ENCODE results near the gene RNU2-1. TPM values are rescaled to one million over a fixed set of nuclear protein-coding genes. Genes with fewer than 3 reads are reported as not detected.
"Not testable (repeated sequence)": the region's sequence is repeated elsewhere in the genome, so short reads cannot be mapped to it uniquely, and the experiment has no call there.

Gene RNU2-1
- total RNA-seq, 1 experiment from 2014 or later: 4,481 TPM

GRCh38 chr17:43193251-43193650, 40.5 kb downstream of the RNU2-1 start:
- in situ Hi-C loops (cut with HindIII; ENCODE audit: low pct_unique_long_range_greater_than_20kb, low sequenced_read_pairs): no loop called here
- DNase-seq (ENCODE audit: low read depth, low spot score) (no peak), ATAC-seq (no peak)
- TF ChIP-seq TCF7L2 (IDR thresholded peaks at IDR 0.05; ENCODE audit: low read depth, low read length): no peak
- TF ChIP-seq CTCF (IDR thresholded peaks at IDR 0.05): no peak
- TF ChIP-seq REST (IDR thresholded peaks at IDR 0.05; ENCODE audit: insufficient read depth in 1 of 2, low read depth in 2 of 2, low read length in 1 of 2): no peak
- no peak for TF ChIP-seq POLR2AphosphoS5 (IDR thresholded peaks at IDR 0.05; ENCODE audit: low read depth, low read length)
- TF ChIP-seq SIN3A (IDR thresholded peaks at IDR 0.05; ENCODE audit: borderline replicate concordance, insufficient read depth, low read depth, low read length): no peak
- H3K4me1 ChIP-seq (ENCODE audit: control insufficient read depth, insufficient read depth, low read length): no peaks in the 10 kb centered on the region
- H3K36me3 ChIP-seq (ENCODE audit: control insufficient read depth, insufficient read depth, low read length): peaks cover 5% of the 10 kb centered on the region
- no peaks in the 10 kb centered on the region for H3K9me3 ChIP-seq (ENCODE audit: control insufficient read depth, insufficient read depth, low read depth, low read length)
- intact Hi-C loops (cut with micrococcal nuclease; ENCODE audit: unreplicated experiment): no loop called here
- no peak overlapping the region for H3K27ac ChIP-seq (ENCODE audit: low read length)
- H3K4me3 ChIP-seq (ENCODE audit: low read depth in 2 of 2, low read length in 2 of 2): no peak overlapping the region
- POLR2A ChIA-PET: no interaction called here
- no TSS peak for BruUV-seq (replicated peaks)
- CTCF ChIA-PET: no interaction called here
- H3K27me3 ChIP-seq (ENCODE audit: control insufficient read depth, insufficient read depth, low read length): no peaks in the 10 kb centered on the region

DNA sequence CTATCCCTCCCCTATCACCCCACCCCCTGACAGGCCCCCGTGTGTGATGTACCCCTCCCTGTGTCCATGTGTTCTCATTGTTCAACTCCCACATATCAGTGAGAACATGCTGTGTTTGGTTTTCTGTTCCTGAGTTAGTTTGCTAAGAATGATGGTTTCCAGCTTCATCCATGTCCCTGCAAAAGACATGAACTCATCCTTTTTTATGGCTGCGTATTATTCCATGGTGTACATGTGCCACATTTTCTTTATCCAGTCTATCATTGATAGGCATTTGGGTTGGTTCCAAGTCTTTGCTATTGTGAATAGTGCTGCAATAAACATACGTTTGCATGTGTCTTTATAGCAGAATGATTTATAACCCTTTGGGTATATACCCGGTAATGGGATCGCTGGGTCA, 47.1 kb downstream of the RNU2-1 start:
- H3K4me1 ChIP-seq (ENCODE audit: control insufficient read depth, insufficient read depth, low read length); H3K4me3 ChIP-seq (ENCODE audit: low read depth in 2 of 2, low read length in 2 of 2); POLR2A ChIA-PET; H3K27ac ChIP-seq (ENCODE audit: low read length); H3K9me3 ChIP-seq (ENCODE audit: control insufficient read depth, insufficient read depth, low read depth, low read length); BruUV-seq (replicated peaks); ATAC-seq; in situ Hi-C loops (cut with HindIII; ENCODE audit: low pct_unique_long_range_greater_than_20kb, low sequenced_read_pairs); H3K36me3 ChIP-seq (ENCODE audit: control insufficient read depth, insufficient read depth, low read length); intact Hi-C loops (cut with micrococcal nuclease; ENCODE audit: unreplicated experiment); DNase-seq (ENCODE audit: low read depth, low spot score); CTCF ChIA-PET; H3K27me3 ChIP-seq (ENCODE audit: control insufficient read depth, insufficient read depth, low read length): not testable (repeated sequence)

- H3K27ac ChIP-seq (ENCODE audit: low read length): no peak overlapping the region
- DNase-seq (ENCODE audit: low read depth, low spot score) (no peak), ATAC-seq (no peak)
- no TSS peak for BruUV-seq (replicated peaks)
- no peaks in the 10 kb centered on the region for H3K9me3 ChIP-seq (ENCODE audit: control insufficient read depth, insufficient read depth, low read depth, low read length)
- no peaks in the 10 kb centered on the region for H3K4me1 ChIP-seq (ENCODE audit: control insufficient read depth, insufficient read depth, low read length)
- CTCF ChIA-PET: no interaction called here
- in situ Hi-C loops (cut with HindIII; ENCODE audit: low pct_unique_long_range_greater_than_20kb, low sequenced_read_pairs) (no loop called here), intact Hi-C loops (cut with micrococcal nuclease; ENCODE audit: unreplicated experiment) (no loop called here)
- H3K4me3 ChIP-seq (ENCODE audit: low read depth in 2 of 2, low read length in 2 of 2): no peak overlapping the region
- no peak for TF ChIP-seq CTCF (IDR thresholded peaks at IDR 0.05)
- TF ChIP-seq POLR2AphosphoS5 (IDR thresholded peaks at IDR 0.05; ENCODE audit: low read depth, low read length): no peak
- TF ChIP-seq TCF7L2 (IDR thresholded peaks at IDR 0.05; ENCODE audit: low read depth, low read length): no peak
- TF ChIP-seq REST (IDR thresholded peaks at IDR 0.05; ENCODE audit: insufficient read depth in 1 of 2, low read depth in 2 of 2, low read length in 1 of 2): no peak
- TF ChIP-seq SIN3A (IDR thresholded peaks at IDR 0.05; ENCODE audit: borderline replicate concordance, insufficient read depth, low read depth, low read length): no peak
- POLR2A ChIA-PET: no interaction called here
- peaks cover 5% of the 10 kb centered on the region; the same call in 1 of the 2 replicates for H3K36me3 ChIP-seq (ENCODE audit: control insufficient read depth, insufficient read depth, low read length)
- H3K27me3 ChIP-seq (ENCODE audit: control insufficient read depth, insufficient read depth, low read length): no peaks in the 10 kb centered on the region
These were observed 49.9 kb downstream of the RNU2-1 start for GRCh38 chr17:43183921-43184320.
